Measurements from ENCODE around the gene SOX18.

DNA sequence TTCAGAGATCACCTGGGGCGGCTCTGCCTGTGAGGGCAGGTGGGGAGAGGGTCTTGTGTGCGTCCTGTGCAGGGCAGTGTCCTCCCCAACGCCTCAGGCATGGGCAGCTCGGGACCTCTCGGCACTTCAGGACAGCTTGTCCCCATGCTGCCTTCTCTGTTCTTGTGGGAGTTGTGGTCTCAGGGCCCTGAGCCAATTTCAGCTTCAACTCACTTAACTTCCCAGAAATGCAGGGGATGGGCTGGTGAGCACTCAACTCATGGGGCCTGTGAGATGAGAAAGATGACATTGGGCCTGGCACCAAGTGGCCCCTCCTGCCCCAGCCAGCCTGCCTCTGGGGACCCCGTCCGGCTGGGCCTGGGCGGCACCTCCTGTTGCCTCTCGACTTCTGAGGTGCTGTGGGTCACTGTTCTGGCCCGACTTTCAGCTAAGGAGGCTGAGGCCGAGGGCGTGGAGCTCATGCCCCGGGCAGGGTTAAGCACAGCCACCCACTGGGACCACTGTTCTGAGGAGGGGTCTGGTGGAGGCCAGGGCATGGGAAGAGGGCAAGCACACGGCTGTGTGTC, 23.1 kb upstream of the SOX18 start:
- TF ChIP-seq, protein P1, sequence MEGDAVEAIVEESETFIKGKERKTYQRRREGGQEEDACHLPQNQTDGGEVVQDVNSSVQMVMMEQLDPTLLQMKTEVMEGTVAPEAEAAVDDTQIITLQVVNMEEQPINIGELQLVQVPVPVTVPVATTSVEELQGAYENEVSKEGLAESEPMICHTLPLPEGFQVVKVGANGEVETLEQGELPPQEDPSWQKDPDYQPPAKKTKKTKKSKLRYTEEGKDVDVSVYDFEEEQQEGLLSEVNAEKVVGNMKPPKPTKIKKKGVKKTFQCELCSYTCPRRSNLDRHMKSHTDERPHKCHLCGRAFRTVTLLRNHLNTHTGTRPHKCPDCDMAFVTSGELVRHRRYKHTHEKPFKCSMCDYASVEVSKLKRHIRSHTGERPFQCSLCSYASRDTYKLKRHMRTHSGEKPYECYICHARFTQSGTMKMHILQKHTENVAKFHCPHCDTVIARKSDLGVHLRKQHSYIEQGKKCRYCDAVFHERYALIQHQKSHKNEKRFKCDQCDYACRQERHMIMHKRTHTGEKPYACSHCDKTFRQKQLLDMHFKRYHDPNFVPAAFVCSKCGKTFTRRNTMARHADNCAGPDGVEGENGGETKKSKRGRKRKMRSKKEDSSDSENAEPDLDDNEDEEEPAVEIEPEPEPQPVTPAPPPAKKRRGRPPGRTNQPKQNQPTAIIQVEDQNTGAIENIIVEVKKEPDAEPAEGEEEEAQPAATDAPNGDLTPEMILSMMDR (conservative IDR thresholded peaks at IDR 0.05; ENCODE audit: low read depth in 2 of 2): no peak
- TF ChIP-seq, protein P2, sequence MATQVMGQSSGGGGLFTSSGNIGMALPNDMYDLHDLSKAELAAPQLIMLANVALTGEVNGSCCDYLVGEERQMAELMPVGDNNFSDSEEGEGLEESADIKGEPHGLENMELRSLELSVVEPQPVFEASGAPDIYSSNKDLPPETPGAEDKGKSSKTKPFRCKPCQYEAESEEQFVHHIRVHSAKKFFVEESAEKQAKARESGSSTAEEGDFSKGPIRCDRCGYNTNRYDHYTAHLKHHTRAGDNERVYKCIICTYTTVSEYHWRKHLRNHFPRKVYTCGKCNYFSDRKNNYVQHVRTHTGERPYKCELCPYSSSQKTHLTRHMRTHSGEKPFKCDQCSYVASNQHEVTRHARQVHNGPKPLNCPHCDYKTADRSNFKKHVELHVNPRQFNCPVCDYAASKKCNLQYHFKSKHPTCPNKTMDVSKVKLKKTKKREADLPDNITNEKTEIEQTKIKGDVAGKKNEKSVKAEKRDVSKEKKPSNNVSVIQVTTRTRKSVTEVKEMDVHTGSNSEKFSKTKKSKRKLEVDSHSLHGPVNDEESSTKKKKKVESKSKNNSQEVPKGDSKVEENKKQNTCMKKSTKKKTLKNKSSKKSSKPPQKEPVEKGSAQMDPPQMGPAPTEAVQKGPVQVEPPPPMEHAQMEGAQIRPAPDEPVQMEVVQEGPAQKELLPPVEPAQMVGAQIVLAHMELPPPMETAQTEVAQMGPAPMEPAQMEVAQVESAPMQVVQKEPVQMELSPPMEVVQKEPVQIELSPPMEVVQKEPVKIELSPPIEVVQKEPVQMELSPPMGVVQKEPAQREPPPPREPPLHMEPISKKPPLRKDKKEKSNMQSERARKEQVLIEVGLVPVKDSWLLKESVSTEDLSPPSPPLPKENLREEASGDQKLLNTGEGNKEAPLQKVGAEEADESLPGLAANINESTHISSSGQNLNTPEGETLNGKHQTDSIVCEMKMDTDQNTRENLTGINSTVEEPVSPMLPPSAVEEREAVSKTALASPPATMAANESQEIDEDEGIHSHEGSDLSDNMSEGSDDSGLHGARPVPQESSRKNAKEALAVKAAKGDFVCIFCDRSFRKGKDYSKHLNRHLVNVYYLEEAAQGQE (IDR thresholded peaks at IDR 0.05; ENCODE audit: unreplicated experiment): no peak

Data from GM23338 (cell line).